Caco-2 (cell line): ENCODE data around the gene ENTR1. TPM values are rescaled to one million over a fixed set of nuclear protein-coding genes. Genes with fewer than 3 reads are reported as not detected.

Experiments used
- BruUV-seq: library from RNA; stranded (reverse); fragments of 400-500 nt; replicated peaks from 2 replicates; lab custom pipeline; 2021; lab: Mats Ljungman, UMichigan
- CTCF ChIA-PET: fragments of 300-600 bp; sonication (Branson Sonifier 250); formaldehyde crosslinking; loops from one replicate; lab custom pipeline; 2022; ENCODE audit warnings: antibody characterized with exemption; lab: Charles Lee
- POLR2A ChIA-PET: fragments of 300-600 bp; sonication (Branson Sonifier 250); formaldehyde crosslinking; loops from one replicate; lab custom pipeline; 2022; ENCODE audit warnings: antibody characterized with exemption; lab: Charles Lee
- DNase-seq, 2 experiments: peaks; one replicate each; pipeline versions ENCODE4 v3.0.0 to v3.0.0-alpha.2; 2020 to 2022
- H3K27me3 ChIP-seq: replicated peaks from 2 replicates; pipeline ENCODE4 v1.6.0; 2011; ENCODE audit warnings: low read length; ENCODE audit not compliant: control insufficient read depth, insufficient read depth
- H3K36me3 ChIP-seq: 2 replicates; pipeline ENCODE4 v1.5.1; 2011; ENCODE audit warnings: low read length; ENCODE audit not compliant: control insufficient read depth, insufficient read depth
- H3K4me1 ChIP-seq: fragments of 250-450 bp; sonication (Bioruptor Pico); 2 replicates; pipeline ENCODE4 v1.5.1; 2020; ENCODE audit warnings: mild to moderate bottlenecking
- H3K4me3 ChIP-seq: 2 replicates; pipeline ENCODE4 v1.5.1; 2011; ENCODE audit warnings: low read depth, mild to moderate bottlenecking, control low read depth, low read length
- H3K9me3 ChIP-seq: fragments of 250-450 bp; sonication (Bioruptor Pico); 2 replicates; pipeline ENCODE4 v1.5.1; 2020; ENCODE audit warnings: mild to moderate bottlenecking, moderate library complexity
- H3K27ac Mint-ChIP-seq: one replicate; pipeline ENCODE4 v1.8.0; 2022; ENCODE audit warnings: mixed read lengths; ENCODE audit not compliant: unreplicated experiment
- H3K27me3 Mint-ChIP-seq: one replicate; pipeline ENCODE4 v1.8.0; 2022; ENCODE audit warnings: mixed read lengths; ENCODE audit not compliant: insufficient read depth, unreplicated experiment
- H3K36me3 Mint-ChIP-seq: one replicate; pipeline ENCODE4 v1.8.0; 2022; ENCODE audit warnings: mild to moderate bottlenecking, mixed read lengths; ENCODE audit not compliant: insufficient read depth, unreplicated experiment
- H3K4me1 Mint-ChIP-seq: one replicate; pipeline ENCODE4 v1.8.0; 2022; ENCODE audit warnings: low read depth, mixed read lengths; ENCODE audit not compliant: unreplicated experiment
- H3K4me3 Mint-ChIP-seq: one replicate; pipeline ENCODE4 v1.8.0; 2022; ENCODE audit warnings: mild to moderate bottlenecking, moderate library complexity, mixed read lengths; ENCODE audit not compliant: unreplicated experiment
- H3K9me3 Mint-ChIP-seq: one replicate; pipeline ENCODE4 v1.8.0; 2022; ENCODE audit warnings: mixed read lengths; ENCODE audit not compliant: unreplicated experiment
- CTCF ChIP-seq, 2 experiments: fragments of 200-600 bp in 1 of 2; IDR thresholded peaks; 1 replicate in 1 of 2; 2 replicates in 1 of 2; pipeline versions ENCODE4 v1.5.1 to v1.8.0; 2011 to 2022; ENCODE audit warnings: antibody characterized with exemption in 1 of 2, control low read depth in 1 of 2, inconsistent platforms in 1 of 2, low read depth in 1 of 2, low read length in 1 of 2, mild to moderate bottlenecking in 1 of 2, moderate library complexity in 1 of 2; ENCODE audit not compliant: insufficient read depth in 1 of 2, severe bottlenecking in 1 of 2, unreplicated experiment in 1 of 2
- intact Hi-C: fragments of 100-400 bp; cut with micrococcal nuclease; formaldehyde crosslinking; loops from one replicate; pipeline ENCODE4 v1.10.0; 2022; ENCODE audit not compliant: unreplicated experiment
- total RNA-seq: library from RNA; stranded (reverse); gene quantifications from 2 replicates; pipeline ENCODE4 v1.2.3, GENCODE V29; 2022

ENTR1 gene
- total RNA-seq, 1 experiment from 2014 or later: 85.2 TPM

DNA sequence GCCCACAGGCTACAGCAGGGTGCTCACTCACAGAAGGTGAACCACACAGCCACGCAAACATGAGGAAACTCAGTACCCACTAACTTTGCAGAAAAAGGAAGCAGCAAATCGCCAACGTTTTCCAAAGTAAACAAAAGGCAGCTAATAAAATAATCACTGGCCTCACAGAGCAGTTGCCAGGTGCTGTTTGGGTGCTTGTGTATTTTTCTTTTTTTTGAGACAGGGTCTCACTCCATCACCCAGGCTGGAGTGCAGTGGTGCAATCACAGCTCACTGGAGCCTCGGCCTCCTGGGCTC, 14.2 kb downstream of the ENTR1 start:
- Histone ChIP-seq H3K27me3 (no peaks in the 10 kb centered on the region), H3K4me1 (no peaks in the 10 kb centered on the region), H3K9me3 (no peaks in the 10 kb centered on the region), H3K36me3 (peaks cover 1% of the 10 kb centered on the region), H3K4me3 (no peak overlapping the region)
- ChIA-PET CTCF (no interaction called here), POLR2A (no interaction called here)
- no peak overlapping the region for H3K27ac Mint-ChIP-seq
- H3K36me3 Mint-ChIP-seq: peaks cover 74% of the 10 kb centered on the region
- DNase-seq: no peak
- BruUV-seq: no TSS peak
- H3K4me3 Mint-ChIP-seq: no peak overlapping the region
- no peak for TF ChIP-seq CTCF (IDR thresholded peaks at IDR 0.05; ENCODE audit: insufficient read depth in 1 of 2, low read depth in 1 of 2, low read length in 1 of 2, severe bottlenecking in 1 of 2, unreplicated experiment in 1 of 2)
- H3K9me3 Mint-ChIP-seq: no peaks in the 10 kb centered on the region
- intact Hi-C loops: loop anchor here (5.0 kb wide), 1 partner anchor 34 kb away; the partner anchor contains the start of gene DNLZ
- no peaks in the 10 kb centered on the region for H3K27me3 Mint-ChIP-seq
- H3K4me1 Mint-ChIP-seq: peaks cover 13% of the 10 kb centered on the region

DNA sequence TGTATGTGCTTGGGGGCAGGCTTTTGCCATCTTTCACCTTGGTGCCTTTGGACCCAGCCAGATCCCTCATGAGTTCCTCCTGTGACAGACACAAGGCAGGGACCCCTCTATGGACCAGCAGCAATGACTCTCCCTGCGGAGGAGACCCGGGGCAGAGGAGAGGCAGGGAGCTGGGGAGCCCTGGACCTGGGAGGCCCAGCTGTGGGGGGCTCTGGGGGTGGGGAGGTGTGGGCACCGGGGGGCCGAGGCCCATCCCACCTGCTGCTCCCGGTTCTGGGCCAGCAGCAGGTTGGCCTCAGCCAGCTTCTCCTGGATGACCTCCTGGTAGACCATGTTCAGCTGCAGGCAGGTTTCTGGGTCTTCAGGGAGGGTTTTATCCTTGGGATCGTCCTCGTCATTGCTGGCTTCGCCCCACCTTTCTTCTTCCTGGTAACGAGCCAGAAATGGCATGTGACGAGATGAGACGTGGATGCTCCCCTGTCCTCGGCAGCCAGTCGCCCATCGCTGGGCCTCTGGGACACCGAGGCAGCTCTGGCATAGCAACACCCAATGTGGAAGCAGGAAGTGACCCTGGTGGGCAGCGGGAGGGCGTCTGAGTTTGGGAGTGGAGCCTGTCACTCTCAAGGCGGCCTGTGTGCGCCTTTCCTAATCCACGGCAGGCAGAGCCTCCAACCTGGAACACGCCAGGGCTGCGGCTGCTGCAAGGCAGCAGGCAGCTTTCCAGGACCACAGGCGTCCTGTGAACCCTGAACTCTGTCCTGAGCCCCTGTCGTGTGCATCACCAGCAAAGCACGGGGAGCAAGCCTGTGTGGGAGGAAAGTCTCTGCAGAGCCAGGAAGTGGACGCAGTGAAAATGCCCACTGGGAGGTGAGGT, 14.8 kb downstream of the ENTR1 start:
- no peaks in the 10 kb centered on the region for H3K4me1 ChIP-seq
- no TSS peak for BruUV-seq
- H3K36me3 ChIP-seq: peaks cover 1% of the 10 kb centered on the region
- no peaks in the 10 kb centered on the region for H3K27me3 ChIP-seq
- CTCF ChIA-PET: no interaction called here
- Mint-ChIP-seq H3K36me3 (peaks cover 74% of the 10 kb centered on the region), H3K27me3 (no peaks in the 10 kb centered on the region), H3K4me3 (no peak overlapping the region), H3K27ac (no peak overlapping the region), H3K4me1 (peaks cover 12% of the 10 kb centered on the region), H3K9me3 (no peaks in the 10 kb centered on the region)
- POLR2A ChIA-PET: no interaction called here
- TF ChIP-seq CTCF (IDR thresholded peaks at IDR 0.05; ENCODE audit: insufficient read depth in 1 of 2, low read depth in 1 of 2, low read length in 1 of 2, severe bottlenecking in 1 of 2, unreplicated experiment in 1 of 2): no peak
- intact Hi-C loops: loop anchor here (5.0 kb wide), 1 partner anchor 33 kb away; the partner anchor contains the start of gene DNLZ
- no peak for DNase-seq
- no peaks in the 10 kb centered on the region for H3K9me3 ChIP-seq
- H3K4me3 ChIP-seq: no peak overlapping the region

DNA sequence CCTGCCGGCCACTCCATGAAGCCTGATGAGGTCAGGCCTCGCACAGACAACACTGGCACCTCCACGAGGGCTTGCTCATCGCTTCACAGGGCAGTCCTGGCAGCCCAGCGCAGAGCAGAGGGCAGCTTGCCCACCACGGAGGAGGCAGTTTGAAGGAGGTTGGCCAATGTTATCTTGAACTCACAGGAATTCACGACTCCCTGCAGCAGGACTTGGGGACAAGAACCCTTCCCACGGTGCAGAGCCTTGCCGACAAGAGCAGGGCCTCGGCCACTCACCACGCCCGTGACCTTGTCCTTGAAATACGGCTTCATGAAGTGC, 15.4 kb downstream of the ENTR1 start:
- peaks cover 74% of the 10 kb centered on the region for H3K36me3 Mint-ChIP-seq
- no peaks in the 10 kb centered on the region for H3K27me3 Mint-ChIP-seq
- DNase-seq: no peak
- peaks cover 12% of the 10 kb centered on the region for H3K4me1 Mint-ChIP-seq
- no peaks in the 10 kb centered on the region for H3K27me3 ChIP-seq
- no peaks in the 10 kb centered on the region for H3K4me1 ChIP-seq
- no peak for TF ChIP-seq CTCF (IDR thresholded peaks at IDR 0.05; ENCODE audit: insufficient read depth in 1 of 2, low read depth in 1 of 2, low read length in 1 of 2, severe bottlenecking in 1 of 2, unreplicated experiment in 1 of 2)
- no peaks in the 10 kb centered on the region for H3K9me3 ChIP-seq
- CTCF ChIA-PET: no interaction called here
- H3K4me3 ChIP-seq: no peak overlapping the region
- POLR2A ChIA-PET: no interaction called here
- H3K4me3 Mint-ChIP-seq: no peak overlapping the region
- intact Hi-C loops: loop anchor here (5.0 kb wide), 1 partner anchor 33 kb away; the partner anchor contains the start of gene DNLZ
- no peaks in the 10 kb centered on the region for H3K9me3 Mint-ChIP-seq
- peaks cover 1% of the 10 kb centered on the region for H3K36me3 ChIP-seq
- no peak overlapping the region for H3K27ac Mint-ChIP-seq
- no TSS peak for BruUV-seq
